Breast epithelium (tissue), 3 donors: ENCODE measurements around the gene ATP7B.

Experiments used
- CTCF ChIP-seq, 3 donors: fragments of 450-650 bp; IDR thresholded peaks; one replicate each; pipeline ENCODE4 v1.5.1; 2016 to 2017; ENCODE audit warnings: antibody characterized with exemption in 3 of 3, mild to moderate bottlenecking in 3 of 3, moderate library complexity in 3 of 3
- POLR2A ChIP-seq: fragments of 450-650 bp; IDR thresholded peaks from one replicate; pipeline ENCODE4 v1.6.1; 2016; ENCODE audit warnings: antibody characterized with exemption, mild to moderate bottlenecking, moderate library complexity
- POLR2AphosphoS5 ChIP-seq, 3 donors: sonication (generic); formaldehyde crosslinking; IDR thresholded peaks; one replicate each; pipeline ENCODE4 v1.6.1; 2017; ENCODE audit warnings: antibody characterized with exemption in 3 of 3

GRCh38 chr13:51914137-51914493 lies 97.1 kb downstream of the ATP7B start:
- TF ChIP-seq CTCF (IDR thresholded peaks at IDR 0.05) (no peak), POLR2AphosphoS5 (IDR thresholded peaks at IDR 0.05) (no peak), POLR2A (no peak)
